Lower leg skin (tissue), 4 donors: ENCODE results near the gene SPATA2. TPM values are rescaled to one million over a fixed set of nuclear protein-coding genes. Genes with fewer than 3 reads are reported as not detected.
"Not testable (repeated sequence)": the region's sequence is repeated elsewhere in the genome, so short reads cannot be mapped to it uniquely, and the experiment has no call there.

Source experiments
- DNase-seq, 2 donors: peaks; one replicate each; pipeline ENCODE4 v3.0.0-alpha.2; 2019; ENCODE audit warnings: low spot score in 2 of 2
- H3K4me3 ChIP-seq: fragments of 200-600 bp; sonication (generic); 2 replicates; pipeline ENCODE4 v1.5.1; 2017; ENCODE audit warnings: mild to moderate bottlenecking, low read depth; ENCODE audit not compliant: poor library complexity, severe bottlenecking
- CTCF ChIP-seq, 3 donors: fragments of 450-650 bp; IDR thresholded peaks; one replicate each; pipeline ENCODE4 v1.5.1; 2016; ENCODE audit warnings: antibody characterized with exemption in 3 of 3, mild to moderate bottlenecking in 3 of 3, moderate library complexity in 2 of 3
- POLR2A ChIP-seq, 2 donors: fragments of 450-650 bp; IDR thresholded peaks; one replicate each; pipeline ENCODE4 v1.6.1; 2016 to 2017; ENCODE audit warnings: antibody characterized with exemption in 2 of 2, mild to moderate bottlenecking in 1 of 2, moderate library complexity in 1 of 2
- WGBS, 2 donors: methylation state at CpG; one replicate each; pipeline ENCODE4 v1.1.5; 2018; 5-methylcytosine and 5-hydroxymethylcytosine counted together
- intact Hi-C: fragments of 100-400 bp; cut with DNase I; formaldehyde crosslinking; loops from one replicate; pipeline ENCODE4 v1.15.0; 2023; ENCODE audit warnings: low total_unique reads
- total RNA-seq, 4 donors: library from RNA; depleted of rRNA; stranded (reverse); fragments of >200 nt; gene quantifications; one replicate each; pipeline ENCODE4 v1.1.0, GENCODE V29; 2016

The SPATA2 gene
- total RNA-seq, 4 donors from 2014 or later: 5.3 to 8.2 (median 6.2) TPM

GRCh38 chr20:49901588-49901987, 13.7 kb downstream of the SPATA2 start:
- 71 to 80% methylated on average over 5 of the region's 5 CpGs for WGBS, 2 donors
- intact Hi-C loops: no loop called here
- no peak for TF ChIP-seq POLR2A (IDR thresholded peaks at IDR 0.05)
- TF ChIP-seq CTCF (IDR thresholded peaks at IDR 0.05): no peak
- no peak overlapping the region for H3K4me3 ChIP-seq
- peak in 1 of 2 donors; percentile 73 for DNase-seq

GRCh38 chr20:49899541-49900383, 15.6 kb downstream of the SPATA2 start:
- no peak overlapping the region for H3K4me3 ChIP-seq
- intact Hi-C loops: no loop called here
- DNase-seq: no peak
- TF ChIP-seq CTCF (IDR thresholded peaks at IDR 0.05): no peak
- no peak for TF ChIP-seq POLR2A (IDR thresholded peaks at IDR 0.05)
- 80 to 82% methylated on average over 10 of the region's 10 CpGs for WGBS, 2 donors

GRCh38 chr20:49896204-49896603, 19.1 kb downstream of the SPATA2 start:
- WGBS, 2 donors: 72 to 80% methylated on average over 6 of the region's 6 CpGs
- TF ChIP-seq CTCF (IDR thresholded peaks at IDR 0.05): no peak
- no peak for TF ChIP-seq POLR2A (IDR thresholded peaks at IDR 0.05)
- intact Hi-C loops: no loop called here
- no peak overlapping the region for H3K4me3 ChIP-seq
- DNase-seq: no peak

GRCh38 chr20:49895474-49896093, 19.7 kb downstream of the SPATA2 start:
- WGBS, 2 donors: 82 to 86% methylated on average over 7 of the region's 7 CpGs
- DNase-seq, intact Hi-C loops, H3K4me3 ChIP-seq: not testable (repeated sequence)

- no peak for DNase-seq
- no peak for TF ChIP-seq POLR2A (IDR thresholded peaks at IDR 0.05)
- intact Hi-C loops: no loop called here
- no peak overlapping the region for H3K4me3 ChIP-seq
- WGBS, 2 donors: 77 to 79% methylated on average over 6 of the region's 6 CpGs
These were observed 21.3 kb downstream of the SPATA2 start for GRCh38 chr20:49894073-49894470.

GRCh38 chr20:49893242-49894072, 21.9 kb downstream of the SPATA2 start:
- no peak overlapping the region for H3K4me3 ChIP-seq
- 71 to 72% methylated on average over 12 of the region's 12 CpGs for WGBS, 2 donors
- TF ChIP-seq CTCF (IDR thresholded peaks at IDR 0.05) (no peak), POLR2A (IDR thresholded peaks at IDR 0.05) (no peak)
- intact Hi-C loops: no loop called here
- no peak for DNase-seq
